ENCODE data around the gene ZNF892. TPM values are rescaled to one million over a fixed set of nuclear protein-coding genes. Genes with fewer than 3 reads are reported as not detected.

The ZNF892 gene
- total and polyA plus RNA-seq, 2 donors (not counting 1 experiment from before 2014, with no cell fraction given), result 0.67 to 5.5 TPM

DNA sequence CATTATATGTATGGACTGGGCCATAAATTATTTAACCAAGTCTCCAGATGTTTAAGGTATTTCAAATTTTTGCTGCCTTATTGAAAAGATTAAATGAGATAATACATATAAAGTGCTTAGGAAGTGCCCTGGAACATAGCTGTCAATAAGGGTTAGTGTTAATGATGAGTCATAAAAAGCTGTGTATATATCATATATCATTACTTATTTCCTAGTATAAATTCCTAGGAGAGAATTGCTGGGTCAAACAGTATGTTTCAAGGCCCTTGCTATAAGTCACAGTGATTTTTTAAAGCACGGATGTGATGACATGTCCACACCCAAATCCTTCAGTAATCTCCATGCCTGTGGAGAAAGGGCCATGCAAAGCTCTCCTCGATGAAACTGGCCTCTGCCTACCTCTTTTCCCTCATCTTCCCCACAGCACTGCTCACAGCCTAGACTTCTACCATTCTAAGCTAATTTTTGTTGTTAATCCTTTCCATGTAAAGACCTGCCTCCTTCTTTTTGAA lies 33.2 kb upstream of the ZNF892 start:
- intact Hi-C loops (cut with micrococcal nuclease), result no loop called here
- no peak overlapping the region for H3K4me3 ChIP-seq (ENCODE audit: control extremely low read depth in 1 of 5, extremely low read depth in 1 of 5, insufficient read depth in 1 of 5, low read depth in 2 of 5, low read length in 4 of 5)
- Mint-ChIP-seq H3K27me3 (no peaks in the 10 kb centered on the region), H3K4me3 (no peak overlapping the region), H3K27ac (no peak overlapping the region), H3K9me3 (ENCODE audit: insufficient read depth) (no peaks in the 10 kb centered on the region), H3K4me1 (peaks cover 5% of the 10 kb centered on the region)
- no peaks in the 10 kb centered on the region for H3K27me3 ChIP-seq (replicated peaks in 1 of 4; ENCODE audit: control extremely low read depth in 1 of 4, control insufficient read depth in 3 of 4, insufficient read depth in 4 of 4, low read length in 3 of 4)
- ATAC-seq (ENCODE audit: low read depth) (no peak), DNase-seq (no peak)
- H3K36me3 ChIP-seq (replicated peaks in 1 of 2; ENCODE audit: control extremely low read depth in 1 of 2, control insufficient read depth in 1 of 2, extremely low read depth in 1 of 2, insufficient read depth in 2 of 2, low read length in 1 of 2), result peaks cover 0 to 6% of the 10 kb centered on the region in 2 experiments
- CTCF ChIA-PET, result interaction anchor here (1.4 kb wide), 1 partner anchor 10 kb away, joined by 4 read pairs; no protein-coding TSS in a partner anchor
- POLR2A ChIA-PET, result interaction anchor here (0.7 kb wide), 1 partner anchor 46 kb away, joined by 3 read pairs; no protein-coding TSS in a partner anchor
- H3K9ac ChIP-seq (ENCODE audit: low read length), result no peak overlapping the region
- H3K4me2 ChIP-seq (replicated peaks; ENCODE audit: low read depth, low read length, poor library complexity, severe bottlenecking), result no peak overlapping the region
- WGBS (ENCODE audit: insufficient coverage), result 95% methylated on average over 2 of the region's 2 CpGs
- peaks cover 6% of the 10 kb centered on the region for H4K20me1 ChIP-seq (ENCODE audit: control insufficient read depth, insufficient read depth, low read length, poor library complexity, severe bottlenecking)
- peaks cover 15% of the 10 kb centered on the region for H3K79me2 ChIP-seq (ENCODE audit: control insufficient read depth, insufficient read depth, low read length)
- H2AFZ ChIP-seq (ENCODE audit: insufficient read depth, low read depth, low read length, poor library complexity, severe bottlenecking), result no peak overlapping the region
- H3K4me1 ChIP-seq (ENCODE audit: control insufficient read depth in 2 of 2, insufficient read depth in 2 of 2, low read length in 2 of 2), result no peaks in the 10 kb centered on the region
- TF ChIP-seq EZH2 (IDR thresholded peaks at IDR 0.05; ENCODE audit: borderline replicate concordance, insufficient read depth, low read depth, low read length, poor library complexity, severe bottlenecking), result no peak
- TF ChIP-seq CTCF (IDR thresholded peaks at IDR 0.05), result no peak
- H3K9me3 ChIP-seq (ENCODE audit: control extremely low read depth in 1 of 3, control insufficient read depth in 2 of 3, insufficient read depth in 1 of 3, low read length in 2 of 3), result no peaks in the 10 kb centered on the region
- no peak overlapping the region for H3K27ac ChIP-seq (ENCODE audit: low read length in 2 of 2)

DNA sequence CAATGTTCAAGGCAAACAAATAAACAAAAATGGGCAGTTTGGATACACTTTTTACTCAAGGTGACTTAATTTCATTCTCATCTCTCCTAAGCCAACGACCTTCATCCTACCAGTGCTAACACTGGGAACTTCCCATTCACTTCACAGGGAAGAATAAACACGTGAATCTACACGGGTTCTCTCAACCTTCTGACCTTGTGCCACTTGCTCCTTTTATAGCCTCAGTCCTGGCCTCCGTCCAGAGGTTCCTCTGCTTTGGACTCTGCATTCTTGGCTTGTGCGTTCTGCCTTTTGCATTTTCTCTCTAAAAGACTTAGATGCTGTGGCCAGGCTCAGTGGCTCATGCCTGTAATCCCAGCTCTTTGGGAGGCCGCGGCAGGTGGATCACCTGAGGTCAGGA lies 27.9 kb upstream of the ZNF892 start:
- Mint-ChIP-seq H3K27me3 (no peaks in the 10 kb centered on the region), H3K4me1 (no peaks in the 10 kb centered on the region), H3K9me3 (ENCODE audit: insufficient read depth) (peaks cover 3% of the 10 kb centered on the region), H3K27ac (no peak overlapping the region), H3K4me3 (no peak overlapping the region)
- Histone ChIP-seq H3K36me3 (replicated peaks in 1 of 2; ENCODE audit: control extremely low read depth in 1 of 2, control insufficient read depth in 1 of 2, extremely low read depth in 1 of 2, insufficient read depth in 2 of 2, low read length in 1 of 2) (peaks cover 0 to 39% of the 10 kb centered on the region in 2 experiments), H3K27ac (ENCODE audit: low read length in 2 of 2) (no peak overlapping the region), H3K27me3 (replicated peaks in 1 of 4; ENCODE audit: control extremely low read depth in 1 of 4, control insufficient read depth in 3 of 4, insufficient read depth in 4 of 4, low read length in 3 of 4) (no peaks in the 10 kb centered on the region), H2AFZ (ENCODE audit: insufficient read depth, low read depth, low read length, poor library complexity, severe bottlenecking) (no peak overlapping the region), H3K4me1 (ENCODE audit: control insufficient read depth in 2 of 2, insufficient read depth in 2 of 2, low read length in 2 of 2) (no peaks in the 10 kb centered on the region), H3K79me2 (ENCODE audit: control insufficient read depth, insufficient read depth, low read length) (peaks cover 3% of the 10 kb centered on the region), H3K9ac (ENCODE audit: low read length) (no peak overlapping the region), H4K20me1 (ENCODE audit: control insufficient read depth, insufficient read depth, low read length, poor library complexity, severe bottlenecking) (peaks cover 2% of the 10 kb centered on the region), H3K4me2 (replicated peaks; ENCODE audit: low read depth, low read length, poor library complexity, severe bottlenecking) (no peak overlapping the region), H3K9me3 (ENCODE audit: control extremely low read depth in 1 of 3, control insufficient read depth in 2 of 3, insufficient read depth in 1 of 3, low read length in 2 of 3) (peaks cover 1 to 22% (median 9%) of the 10 kb centered on the region in 3 donors), H3K4me3 (ENCODE audit: control extremely low read depth in 1 of 5, extremely low read depth in 1 of 5, insufficient read depth in 1 of 5, low read depth in 2 of 5, low read length in 4 of 5) (no peak overlapping the region)
- POLR2A ChIA-PET, result no interaction called here
- CTCF ChIA-PET, result no interaction called here
- intact Hi-C loops (cut with micrococcal nuclease), result no loop called here
- ATAC-seq (ENCODE audit: low read depth), result no peak
- TF ChIP-seq EZH2 (IDR thresholded peaks at IDR 0.05; ENCODE audit: borderline replicate concordance, insufficient read depth, low read depth, low read length, poor library complexity, severe bottlenecking), result no peak
- no peak for TF ChIP-seq CTCF (IDR thresholded peaks at IDR 0.05)
- WGBS (ENCODE audit: insufficient coverage), result 100% methylated on average over 7 of the region's 7 CpGs
- DNase-seq, result no peak
